ENCODE results near the gene NFYA.

NFYA gene

GRCh38 chr6:41047306-41047705, 25.5 kb upstream of the NFYA start:
- no peak for DNase-seq

GRCh38 chr6:41047745-41048732, 24.7 kb upstream of the NFYA start:
- DNase-seq = no peak

- no peak for DNase-seq
Observed at GRCh38 chr6:41049521-41049920, 23.3 kb upstream of the NFYA start.

GRCh38 chr6:41049955-41050354, 22.8 kb upstream of the NFYA start:
- DNase-seq = no peak

- DNase-seq = no peak
Observed at GRCh38 chr6:41050536-41050935, 22.2 kb upstream of the NFYA start.

GRCh38 chr6:41051873-41052272, 20.9 kb upstream of the NFYA start:
- no peak for DNase-seq

- DNase-seq = no peak
Observed at GRCh38 chr6:41053041-41053440, 19.7 kb upstream of the NFYA start, which contains the start of gene APOBEC2. Gene APOBEC2 (plus strand): TSS chr6:41053202. CDS start chr6:41053348, 146 bp downstream.

GRCh38 chr6:41054511-41054910, 18.3 kb upstream of the NFYA start:
- no peak for DNase-seq

GRCh38 chr6:41055149-41055548, 17.6 kb upstream of the NFYA start:
- DNase-seq = no peak

- no peak for DNase-seq
Observed at GRCh38 chr6:41056768-41057490, 15.8 kb upstream of the NFYA start.

GRCh38 chr6:41058783-41059181, 14.0 kb upstream of the NFYA start:
- no peak for DNase-seq

- DNase-seq = no peak
Observed at GRCh38 chr6:41059556-41059955, 13.2 kb upstream of the NFYA start.

- no peak for DNase-seq
Observed at GRCh38 chr6:41061196-41061726, 11.5 kb upstream of the NFYA start.

GRCh38 chr6:41062056-41062455, 10.7 kb upstream of the NFYA start:
- DNase-seq = no peak

- no peak for DNase-seq
Observed at GRCh38 chr6:41063884-41064285, 8.9 kb upstream of the NFYA start.

- DNase-seq = no peak
Observed at GRCh38 chr6:41064841-41065240, 7.9 kb upstream of the NFYA start.

- no peak for DNase-seq
Observed at GRCh38 chr6:41065550-41066026, 7.2 kb upstream of the NFYA start.

GRCh38 chr6:41066867-41067304, 5.9 kb upstream of the NFYA start:
- peak; percentile 64 for DNase-seq

- no peak for DNase-seq
Observed at GRCh38 chr6:41071501-41071922, 1.3 kb upstream of the NFYA start.

- peak; percentile 99 for DNase-seq
Observed at GRCh38 chr6:41071923-41072835, 595 bp upstream of the NFYA start, which contains the start of gene OARD1. Gene OARD1 (minus strand): TSS chr6:41072356. CDS start chr6:41071634, 722 bp downstream.

GRCh38 chr6:41073203-41073967, 611 bp downstream of the NFYA start:
- DNase-seq = peak; percentile 74
